ENCODE data around the gene ECT2.

DNA sequence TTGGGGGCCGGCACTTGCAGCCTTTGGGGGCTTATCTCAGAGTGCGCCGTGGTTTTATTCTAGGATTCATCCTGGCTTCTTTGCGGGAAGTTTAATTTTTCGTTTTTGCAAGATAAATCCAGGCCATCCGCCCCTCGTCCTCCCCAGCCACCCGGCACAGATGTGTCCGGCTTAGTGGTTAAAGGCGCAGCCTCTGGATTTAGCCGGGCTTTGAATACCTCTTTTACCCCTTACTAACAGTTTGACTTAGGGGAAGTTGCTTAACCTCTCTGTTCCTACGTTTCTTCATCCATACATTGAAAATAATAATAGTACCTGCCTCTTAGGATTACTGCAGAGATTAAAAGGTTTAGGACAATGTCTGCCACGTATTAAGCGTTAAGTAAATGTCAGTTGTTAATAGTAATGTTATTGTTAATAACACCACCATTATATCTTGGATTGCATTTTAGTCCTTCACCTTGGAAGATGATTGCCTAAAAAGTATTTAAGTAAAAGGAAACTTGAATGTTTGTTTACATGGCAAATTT lies 714 bp downstream of the ECT2 start:
- TF ChIP-seq, protein P1, sequence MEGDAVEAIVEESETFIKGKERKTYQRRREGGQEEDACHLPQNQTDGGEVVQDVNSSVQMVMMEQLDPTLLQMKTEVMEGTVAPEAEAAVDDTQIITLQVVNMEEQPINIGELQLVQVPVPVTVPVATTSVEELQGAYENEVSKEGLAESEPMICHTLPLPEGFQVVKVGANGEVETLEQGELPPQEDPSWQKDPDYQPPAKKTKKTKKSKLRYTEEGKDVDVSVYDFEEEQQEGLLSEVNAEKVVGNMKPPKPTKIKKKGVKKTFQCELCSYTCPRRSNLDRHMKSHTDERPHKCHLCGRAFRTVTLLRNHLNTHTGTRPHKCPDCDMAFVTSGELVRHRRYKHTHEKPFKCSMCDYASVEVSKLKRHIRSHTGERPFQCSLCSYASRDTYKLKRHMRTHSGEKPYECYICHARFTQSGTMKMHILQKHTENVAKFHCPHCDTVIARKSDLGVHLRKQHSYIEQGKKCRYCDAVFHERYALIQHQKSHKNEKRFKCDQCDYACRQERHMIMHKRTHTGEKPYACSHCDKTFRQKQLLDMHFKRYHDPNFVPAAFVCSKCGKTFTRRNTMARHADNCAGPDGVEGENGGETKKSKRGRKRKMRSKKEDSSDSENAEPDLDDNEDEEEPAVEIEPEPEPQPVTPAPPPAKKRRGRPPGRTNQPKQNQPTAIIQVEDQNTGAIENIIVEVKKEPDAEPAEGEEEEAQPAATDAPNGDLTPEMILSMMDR (IDR thresholded peaks at IDR 0.05) = no peak
- no peak for TF ChIP-seq POLR2A (IDR thresholded peaks at IDR 0.05)

Data from thyroid gland (tissue), 4 donors.